Measurements from ENCODE around the gene RAB3D. TPM values are rescaled to one million over a fixed set of nuclear protein-coding genes. Genes with fewer than 3 reads are reported as not detected.
"Not testable (repeated sequence)": the region's sequence is repeated elsewhere in the genome, so short reads cannot be mapped to it uniquely, and the experiment has no call there.

RAB3D gene
- total and polyA plus RNA-seq, 10 of the 15 experiments (the other 5 are each of a cell fraction or from before 2014, with no cell fraction given) = 1.1 to 15.7 (median 6.2) TPM

DNA sequence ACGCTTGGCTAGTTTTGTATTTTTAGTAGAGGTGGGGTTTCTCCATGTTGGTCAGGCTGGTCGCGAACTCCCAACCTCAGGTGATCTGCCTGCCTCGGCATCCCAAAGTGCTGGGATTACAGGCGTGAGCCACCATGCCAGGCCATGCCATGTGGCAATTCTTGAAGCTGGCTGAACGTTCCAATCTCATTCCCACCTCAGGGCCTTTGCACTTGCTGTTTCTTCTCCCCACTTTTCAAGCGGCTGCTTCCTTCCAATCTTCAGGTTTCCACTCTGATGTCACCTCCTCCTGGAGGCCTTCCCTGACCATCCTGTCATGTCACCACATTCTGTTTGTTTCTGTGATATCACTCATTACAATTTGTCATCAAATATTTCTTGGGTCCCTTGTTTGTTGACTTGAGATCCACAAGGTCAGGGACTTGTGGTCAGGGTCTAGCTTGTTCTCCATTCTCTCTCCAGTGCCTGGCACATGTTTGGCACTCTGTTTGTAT, 40.4 kb upstream of the RAB3D start:
- in situ Hi-C loops (cut with MboI) (no loop called here), intact Hi-C loops (cut with micrococcal nuclease; ENCODE audit: unreplicated experiment) (loop anchor here (2.0 to 5.0 kb wide), 5 partner anchors 55 to 202 kb away; partner anchors contain the start of genes ODAD3 and PRKCSH)
- RAD21 ChIA-PET (ENCODE audit: unreplicated experiment) = interaction anchor here (1.5 to 2.1 kb wide), 6 partner anchors 39 to 203 kb away, joined by 3 to 43 read pairs (median 9); no protein-coding TSS in a partner anchor
- H3K4me2 ChIP-seq (ENCODE audit: control insufficient read depth, insufficient read depth) = peak overlapping the region; percentile 96
- no TSS peak for BruUV-seq (replicated peaks)
- H3K9me3 ChIP-seq (replicated peaks; ENCODE audit: control insufficient read depth, insufficient read depth, low read length) = no peaks in the 10 kb centered on the region
- peak overlapping the region; percentile 88; the same call in 1 of the 2 replicates for H3K9ac ChIP-seq (ENCODE audit: control insufficient read depth, insufficient read depth, low read length)
- no peak for ATAC-seq
- FAIRE-seq = no peak
- CTCF ChIA-PET = interaction anchor here (1.0 to 4.6 kb wide), 13 partner anchors 11 to 105 kb away, joined by 3 to 76 read pairs (median 14); partner anchors contain the start of genes CCDC159, ELAVL3, TMEM205 and TSPAN16
- H3K27me3 ChIP-seq (replicated peaks in 1 of 2; ENCODE audit: control insufficient read depth in 2 of 2, insufficient read depth in 2 of 2, low read length in 1 of 2) = peaks cover 0 to 5% of the 10 kb centered on the region in 2 experiments; a peak in 2 of 4 replicates
- H3K27ac ChIP-seq (ENCODE audit: control insufficient read depth, insufficient read depth) = peak overlapping the region; percentile 88
- H3K4me3 ChIP-seq = peak overlapping the region; percentile 79
- POLR2A ChIA-PET = interaction anchor here (0.5 to 2.8 kb wide), 7 partner anchors 33 to 212 kb away, joined by 3 to 14 read pairs (median 6); partner anchors contain the start of genes CCDC159, ODAD3, PRKCSH and TMEM205
- H3K36me3 ChIP-seq (ENCODE audit: control insufficient read depth in 2 of 2, insufficient read depth in 2 of 2, low read length in 1 of 2) = no peaks in the 10 kb centered on the region
- no peak for DNase-seq (ENCODE audit: low read depth, low spot score)
- H2AFZ ChIP-seq (ENCODE audit: control insufficient read depth, low read depth, low read length) = no peak overlapping the region; the same call in 1 of the 2 replicates
- peaks cover 10% of the 10 kb centered on the region for H3K79me2 ChIP-seq (ENCODE audit: control insufficient read depth, insufficient read depth, low read length)
- 87% methylated on average over 7 of the region's 7 CpGs for WGBS (ENCODE audit: insufficient coverage, insufficient replicate concordance, low lambda C conversion rate, missing lambda C conversion rate)
- SMC1A ChIA-PET (ENCODE audit: uncharacterized antibody, unreplicated experiment) = interaction anchor here (1.0 to 2.7 kb wide), 5 partner anchors 11 to 102 kb away, joined by 3 to 29 read pairs (median 7); partner anchors contain the start of gene TSPAN16
- peaks cover 27% of the 10 kb centered on the region for H3K4me1 ChIP-seq (ENCODE audit: control insufficient read depth, insufficient read depth, low read length)
- no peak for TF ChIP-seq NFIC (IDR thresholded peaks at IDR 0.05; ENCODE audit: low read depth, low read length)
- TF ChIP-seq SMARCA5 (IDR thresholded peaks at IDR 0.05) = no peak
- TF ChIP-seq HCFC1 (IDR thresholded peaks at IDR 0.05; ENCODE audit: low read length) = no peak
- no peak for TF ChIP-seq EZH2 (IDR thresholded peaks at IDR 0.05; ENCODE audit: borderline replicate concordance, control insufficient read depth, low read depth, low read length)
- no peak for TF ChIP-seq NRF1 (conservative IDR thresholded peaks at IDR 0.05; ENCODE audit: low read depth, low read length)
- TF ChIP-seq ZNF24 (IDR thresholded peaks at IDR 0.05) = no peak
- no peak for TF ChIP-seq ZNF384 (IDR thresholded peaks at IDR 0.05; ENCODE audit: borderline replicate concordance, low read depth, low read length)
- no peak for TF ChIP-seq EED (IDR thresholded peaks at IDR 0.05; ENCODE audit: low read depth)
- no peak for TF ChIP-seq ZNF217 (IDR thresholded peaks at IDR 0.05)
- TF ChIP-seq JUNB (IDR thresholded peaks at IDR 0.05) = no peak
- no peak for TF ChIP-seq SIX5 (IDR thresholded peaks at IDR 0.05; ENCODE audit: low read depth, low read length, severe bottlenecking)
- no peak for TF ChIP-seq SPI1 (IDR thresholded peaks at IDR 0.05; ENCODE audit: borderline replicate concordance, insufficient read depth, low read depth, low read length)
- no peak for TF ChIP-seq KLF5 (IDR thresholded peaks at IDR 0.05; ENCODE audit: partially characterized antibody)
- no peak for TF ChIP-seq DPF2 (IDR thresholded peaks at IDR 0.05)
- no peaks in the 10 kb centered on the region for H4K20me1 ChIP-seq (ENCODE audit: control insufficient read depth, insufficient read depth)

DNA sequence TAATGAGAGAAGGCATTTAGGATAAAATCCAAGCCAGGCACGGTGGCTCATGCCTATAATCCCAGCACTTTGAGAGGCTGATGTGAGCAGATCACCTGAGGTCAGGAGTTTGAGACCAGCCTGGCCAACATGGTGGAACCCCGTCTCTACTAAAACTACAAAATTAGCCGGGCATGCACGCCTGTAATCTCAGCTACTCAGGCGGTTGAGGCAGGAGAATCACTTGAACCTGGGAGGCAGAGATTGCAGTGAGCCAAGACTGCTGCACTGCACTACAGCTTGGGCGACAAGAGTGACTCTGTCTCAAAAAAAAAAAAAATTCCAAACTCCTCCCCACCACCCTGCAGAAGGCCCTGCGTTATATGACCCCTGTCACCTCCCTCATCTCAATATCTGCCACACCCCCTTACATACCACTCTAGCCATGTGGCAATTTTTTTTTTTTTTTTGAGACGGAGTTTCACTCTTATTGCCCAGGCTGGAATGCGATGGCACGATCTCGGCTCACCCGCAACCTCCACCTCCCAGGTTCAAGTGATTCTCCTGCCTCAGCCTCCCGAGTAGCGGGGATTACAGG, 39.9 kb upstream of the RAB3D start:
- RAD21 ChIA-PET (ENCODE audit: unreplicated experiment) = interaction anchor here (1.6 to 2.1 kb wide), 3 partner anchors 73 to 204 kb away, joined by 7 to 19 read pairs (median 8); no protein-coding TSS in a partner anchor
- intact Hi-C loops (cut with micrococcal nuclease; ENCODE audit: unreplicated experiment); BruUV-seq (replicated peaks): not testable (repeated sequence)

More for the DNA sequence above, 39.9 kb upstream of the RAB3D start:
- ChIA-PET CTCF (interaction anchor here (2.1 to 4.6 kb wide), 8 partner anchors 10 to 106 kb away, joined by 4 to 76 read pairs (median 20); partner anchors contain the start of genes CCDC159, ELAVL3, TMEM205 and TSPAN16), POLR2A (interaction anchor here (0.5 to 1.6 kb wide), 4 partner anchors 57 to 1412 kb away, joined by 3 to 4 read pairs (median 3); partner anchors contain the start of gene JUNB), SMC1A (ENCODE audit: uncharacterized antibody, unreplicated experiment) (interaction anchor here (1.0 to 2.7 kb wide), 4 partner anchors 43 to 103 kb away, joined by 3 to 29 read pairs (median 10); partner anchors contain the start of gene TSPAN16)
- Histone ChIP-seq H3K4me1 (ENCODE audit: control insufficient read depth, insufficient read depth, low read length) (peaks cover 27% of the 10 kb centered on the region), H3K79me2 (ENCODE audit: control insufficient read depth, insufficient read depth, low read length) (peaks cover 10% of the 10 kb centered on the region)
- H3K27me3 ChIP-seq (replicated peaks in 1 of 2; ENCODE audit: control insufficient read depth in 2 of 2, insufficient read depth in 2 of 2, low read length in 1 of 2); H3K27ac ChIP-seq (ENCODE audit: control insufficient read depth, insufficient read depth); H3K9me3 ChIP-seq (replicated peaks; ENCODE audit: control insufficient read depth, insufficient read depth, low read length); ATAC-seq; H3K4me2 ChIP-seq (ENCODE audit: control insufficient read depth, insufficient read depth); DNase-seq (ENCODE audit: low read depth, low spot score); H2AFZ ChIP-seq (ENCODE audit: control insufficient read depth, low read depth, low read length); FAIRE-seq; in situ Hi-C loops (cut with MboI); H4K20me1 ChIP-seq (ENCODE audit: control insufficient read depth, insufficient read depth); H3K4me3 ChIP-seq; H3K36me3 ChIP-seq (ENCODE audit: control insufficient read depth in 2 of 2, insufficient read depth in 2 of 2, low read length in 1 of 2); H3K9ac ChIP-seq (ENCODE audit: control insufficient read depth, insufficient read depth, low read length): not testable (repeated sequence)
- 90% methylated on average over 14 of the region's 14 CpGs for WGBS (ENCODE audit: insufficient coverage, insufficient replicate concordance, low lambda C conversion rate, missing lambda C conversion rate)

Data from GM12878 (cell line).